HepG2 (cell line): ENCODE measurements around the gene JSRP1. TPM values are rescaled to one million over a fixed set of nuclear protein-coding genes. Genes with fewer than 3 reads are reported as not detected.

Experiments used
- AKNA ChIP-seq: sonication (generic); formaldehyde crosslinking; IDR thresholded peaks from 2 replicates; pipeline ENCODE4 v1.4.0; 2020; ENCODE audit warnings: missing genetic modification reagents, borderline replicate concordance
- ARNTL ChIP-seq: sonication (generic); formaldehyde crosslinking; IDR thresholded peaks from 2 replicates; pipeline ENCODE4 v1.4.0; 2020; ENCODE audit warnings: mild to moderate bottlenecking, missing genetic modification reagents
- ATF3 ChIP-seq: sonication (generic); formaldehyde crosslinking; IDR thresholded peaks from 2 replicates; pipeline ENCODE4 v1.4.0; 2020; ENCODE audit warnings: missing genetic modification reagents
- CERS6 ChIP-seq: sonication (generic); formaldehyde crosslinking; IDR thresholded peaks from 2 replicates; pipeline ENCODE4 v1.5.0; 2020; ENCODE audit warnings: missing genetic modification reagents
- DPF2 ChIP-seq: sonication (generic); formaldehyde crosslinking; IDR thresholded peaks from 2 replicates; pipeline ENCODE4 v1.4.0; 2020; ENCODE audit warnings: mild to moderate bottlenecking, low read depth, missing genetic modification reagents, borderline replicate concordance
- DZIP1 ChIP-seq: sonication (generic); formaldehyde crosslinking; IDR thresholded peaks from 2 replicates; pipeline ENCODE4 v1.5.0; 2020; ENCODE audit warnings: mild to moderate bottlenecking, missing genetic modification reagents
- HNRNPUL1 ChIP-seq: fragments of 200-400 bp; formaldehyde crosslinking; IDR thresholded peaks from 2 replicates; pipeline ENCODE4 v1.6.1; 2017; ENCODE audit warnings: low read depth, mild to moderate bottlenecking, low read length, moderate library complexity
- KLF13 ChIP-seq: sonication (generic); formaldehyde crosslinking; IDR thresholded peaks from 2 replicates; pipeline ENCODE4 v1.4.0; 2020; ENCODE audit warnings: mild to moderate bottlenecking, missing genetic modification reagents
- KLF15 ChIP-seq: sonication (generic); formaldehyde crosslinking; IDR thresholded peaks from 2 replicates; pipeline ENCODE4 v1.8.1; 2023; ENCODE audit warnings: borderline replicate concordance, mild to moderate bottlenecking, inconsistent platforms, missing genetic modification reagents, mixed read lengths
- NPAS2 ChIP-seq: sonication (generic); formaldehyde crosslinking; IDR thresholded peaks from 2 replicates; pipeline ENCODE4 v1.8.0; 2022; ENCODE audit warnings: mild to moderate bottlenecking, missing genetic modification reagents, borderline replicate concordance
- TBX2 ChIP-seq: sonication (generic); formaldehyde crosslinking; IDR thresholded peaks from 2 replicates; pipeline ENCODE4 v1.5.0; 2020; ENCODE audit warnings: missing genetic modification reagents, mild to moderate bottlenecking, borderline replicate concordance
- ZNF17 ChIP-seq: sonication (generic); formaldehyde crosslinking; IDR thresholded peaks from 2 replicates; pipeline ENCODE4 v1.5.0; 2020; ENCODE audit warnings: mild to moderate bottlenecking, missing genetic modification reagents
- ZNF180 ChIP-seq: sonication (generic); formaldehyde crosslinking; IDR thresholded peaks from 2 replicates; pipeline ENCODE4 v1.4.0; 2020; ENCODE audit warnings: low read depth, missing genetic modification reagents, borderline replicate concordance
- ZNF264 ChIP-seq: sonication (generic); formaldehyde crosslinking; IDR thresholded peaks from 2 replicates; pipeline ENCODE4 v1.4.0; 2020; ENCODE audit warnings: missing genetic modification reagents
- ZNF280B ChIP-seq: sonication (generic); formaldehyde crosslinking; IDR thresholded peaks from 2 replicates; pipeline ENCODE4 v1.5.0; 2020; ENCODE audit warnings: missing genetic modification reagents, mild to moderate bottlenecking, borderline replicate concordance
- ZNF746 ChIP-seq: sonication (generic); formaldehyde crosslinking; IDR thresholded peaks from 2 replicates; pipeline ENCODE4 v1.8.0; 2022; ENCODE audit warnings: mild to moderate bottlenecking, missing genetic modification reagents
- polyA plus RNA-seq, 8 experiments: library from polyadenylated mRNA; depleted of rRNA in 3 of 8; stranded (reverse) in 7 of 8; unstranded in 1 of 8; fragments of >200 nt; fragmentation: Illumina TruSeq in 4 of 8; extraction: Trizol in 4 of 8; gene quantifications; 2 replicates each; pipeline versions ENCODE4 v1.2.1 to v1.2.3, GENCODE V29; 2011 to 2016; ENCODE audit warnings: low read depth in 4 of 8, missing spikeins in 1 of 8, mixed read lengths in 1 of 8; ENCODE audit not compliant: insufficient read depth in 1 of 8
- total RNA-seq, 5 experiments: library from RNA; depleted of rRNA; stranded (reverse); fragments of >200 nt; fragmentation: Illumina TruSeq; extraction: Trizol; gene quantifications; 2 replicates each; pipeline ENCODE4 v1.2.3, GENCODE V29; 2016; ENCODE audit warnings: low read depth in 1 of 5

The JSRP1 gene
- total and polyA plus RNA-seq, 2 of the 13 experiments (the other 11 are each of a cell fraction or from before 2014, with no cell fraction given) = 0.16 to 0.38 TPM

- no peak for TF ChIP-seq CERS6 (CRISPR knock-in tag)
- TF ChIP-seq AKNA (CRISPR knock-in tag) = no peak; the same call in 1 of the 2 replicates
- peak; percentile 79 for TF ChIP-seq ZNF746 (CRISPR knock-in tag)
- peak; percentile 60; the same call in 1 of the 2 replicates for TF ChIP-seq ARNTL (CRISPR knock-in tag)
- peak; percentile 95 for TF ChIP-seq ZNF280B (CRISPR knock-in tag)
- TF ChIP-seq NPAS2 (CRISPR knock-in tag) = no peak
- TF ChIP-seq ATF3 = peak; percentile 87
- TF ChIP-seq ZNF264 = peak; percentile 52; the same call in 1 of the 2 replicates
- peak; percentile 98 for TF ChIP-seq TBX2 (CRISPR knock-in tag)
- TF ChIP-seq ZNF180 = no peak
- no peak for TF ChIP-seq DPF2 (CRISPR knock-in tag)
- TF ChIP-seq HNRNPUL1 = no peak
- peak; percentile 86; the same call in 1 of the 2 replicates for TF ChIP-seq KLF15 (CRISPR knock-in tag)
- TF ChIP-seq DZIP1 (CRISPR knock-in tag) = peak; percentile 84
- TF ChIP-seq KLF13 (CRISPR knock-in tag) = no peak
- 0 out of 2 replicates have a peak, but pooled peaks have one; percentile 77 for TF ChIP-seq ZNF17
These were observed 19.7 kb downstream of the JSRP1 start, which contains the start of the genes PLEKHJ1 and SF3A2 (continued) for GRCh38 chr19:2236314-2237050.
